ENCODE results near the gene MRTFB.

- TF ChIP-seq MTA3 (CRISPR knock-in tag; IDR thresholded peaks at IDR 0.05) (no peak), PAX8 (CRISPR knock-in tag; IDR thresholded peaks at IDR 0.05; ENCODE audit: borderline replicate concordance) (no peak), ZNF549 (CRISPR knock-in tag; IDR thresholded peaks at IDR 0.05) (no peak), CTCF (CRISPR knock-in tag; IDR thresholded peaks at IDR 0.05) (no peak)
Observed at GRCh38 chr16:14061732-14062259, 9.3 kb upstream of the MRTFB start.

Data from HepG2 (cell line).